Activated CD4-positive, alpha-beta T cell treated with anti-CD3 and anti-CD28 coated beads for 36 hours (primary cell): Measurements from ENCODE around the gene USP49. TPM values are rescaled to one million over a fixed set of nuclear protein-coding genes. Genes with fewer than 3 reads are reported as not detected.
"Not testable (repeated sequence)": the region's sequence is repeated elsewhere in the genome, so short reads cannot be mapped to it uniquely, and the experiment has no call there.

Source experiments
- ATAC-seq: fragments of 200-7000 bp; cut with Tn5 transposase; one replicate; pipeline ENCODE4 v1.10.0; 2021; ENCODE audit warnings: mild to moderate bottlenecking, moderate library complexity
- CTCF ChIA-PET: fragments of 350-600 bp; sonication (Branson Sonifier 250); formaldehyde crosslinking; loops from one replicate; lab custom pipeline; 2021; ENCODE audit warnings: antibody characterized with exemption; lab: Charles Lee
- POLR2A ChIA-PET: fragments of 350-600 bp; sonication (Branson Sonifier 250); formaldehyde crosslinking; loops from one replicate; lab custom pipeline; 2021; ENCODE audit warnings: antibody characterized with exemption, inconsistent platforms; lab: Charles Lee
- DNase-seq: peaks from one replicate; pipeline ENCODE4 v3.0.0-alpha.2; 2020
- H3K27ac Mint-ChIP-seq: one replicate; pipeline ENCODE4 v1.8.0; 2021; ENCODE audit warnings: mixed read lengths
- H3K27me3 Mint-ChIP-seq: one replicate; pipeline ENCODE4 v1.8.0; 2021; ENCODE audit warnings: mixed read lengths
- H3K36me3 Mint-ChIP-seq: one replicate; pipeline ENCODE4 v1.8.0; 2021; ENCODE audit warnings: low read depth, mixed read lengths
- H3K4me1 Mint-ChIP-seq: one replicate; pipeline ENCODE4 v1.8.0; 2021; ENCODE audit warnings: mixed read lengths
- H3K4me3 Mint-ChIP-seq: one replicate; pipeline ENCODE4 v1.8.0; 2021; ENCODE audit warnings: mild to moderate bottlenecking, moderate library complexity, mixed read lengths
- H3K9me3 Mint-ChIP-seq: one replicate; pipeline ENCODE4 v1.8.0; 2021; ENCODE audit warnings: low read depth, mixed read lengths
- intact Hi-C, 2 experiments: fragments of 100-400 bp; cut with DNase I in 1 of 2; cut with micrococcal nuclease in 1 of 2; formaldehyde crosslinking; loops; one replicate each; pipeline versions ENCODE4 v1.14.2 to v1.15.1; 2022 to 2024; cut with DNase I, micrococcal nuclease
- total RNA-seq, 2 experiments: library from RNA; stranded (reverse); gene quantifications; one replicate each; pipeline ENCODE4 v1.2.3, GENCODE V29; 2021

The USP49 gene
- total RNA-seq, 2 experiments from 2014 or later = 5.6 to 7.3 TPM

DNA sequence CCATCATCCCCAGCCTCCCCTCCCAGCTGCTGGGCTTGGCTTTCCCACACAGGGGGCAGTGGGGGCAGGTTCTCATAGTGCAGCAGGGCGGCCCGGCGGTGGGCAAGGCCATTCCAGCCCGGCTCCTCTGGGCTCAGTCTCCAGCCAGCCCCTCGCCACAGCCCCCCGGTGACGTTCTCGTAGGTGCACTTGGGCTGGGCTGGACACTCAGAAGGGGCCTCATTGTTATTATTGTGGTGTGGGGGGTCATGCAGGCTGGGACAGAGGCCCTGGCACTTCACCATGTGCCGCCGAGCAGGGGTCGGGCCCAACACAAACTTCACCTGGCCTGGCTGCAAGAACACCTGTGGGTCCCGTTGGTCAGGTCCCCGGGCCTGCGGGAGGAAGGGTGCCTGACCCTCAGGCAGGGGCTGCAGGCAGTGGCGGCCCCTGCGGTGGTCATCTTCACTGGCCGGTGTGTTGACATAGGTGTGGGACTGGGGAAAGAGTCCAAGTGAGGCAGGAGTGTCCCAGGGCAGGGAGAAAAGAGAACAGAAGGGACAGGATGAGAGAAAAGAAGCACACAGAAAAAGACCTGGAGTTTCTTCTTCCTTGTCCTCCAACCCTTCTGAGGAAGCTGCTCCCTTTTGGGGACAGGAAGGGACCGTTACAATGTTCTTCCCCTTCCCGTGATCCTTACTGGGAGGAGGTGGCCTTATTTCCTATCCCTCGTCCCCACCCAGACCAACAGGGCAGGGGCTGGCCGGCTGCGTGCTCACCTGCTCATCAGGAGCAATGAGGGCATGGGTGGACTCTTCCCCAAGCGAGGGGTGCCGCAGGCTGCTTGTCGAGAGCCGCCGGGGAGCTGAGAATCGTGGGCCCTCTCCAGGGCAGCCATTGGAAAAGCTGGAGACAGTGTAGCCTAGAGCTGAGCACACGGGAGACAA lies 123.9 kb downstream of the USP49 start:
- Mint-ChIP-seq H3K27me3 (no peaks in the 10 kb centered on the region), H3K4me3 (no peak overlapping the region), H3K27ac (no peak overlapping the region), H3K9me3 (no peaks in the 10 kb centered on the region), H3K36me3 (peaks cover 4% of the 10 kb centered on the region), H3K4me1 (peaks cover 8% of the 10 kb centered on the region)
- intact Hi-C loops = loop anchor here in 1 of 2 experiments (10.0 kb wide), 1 partner anchor 67 kb away; no protein-coding TSS in a partner anchor
- ChIA-PET CTCF (no interaction called here), POLR2A (no interaction called here)
- DNase-seq = no peak
- ATAC-seq = no peak

DNA sequence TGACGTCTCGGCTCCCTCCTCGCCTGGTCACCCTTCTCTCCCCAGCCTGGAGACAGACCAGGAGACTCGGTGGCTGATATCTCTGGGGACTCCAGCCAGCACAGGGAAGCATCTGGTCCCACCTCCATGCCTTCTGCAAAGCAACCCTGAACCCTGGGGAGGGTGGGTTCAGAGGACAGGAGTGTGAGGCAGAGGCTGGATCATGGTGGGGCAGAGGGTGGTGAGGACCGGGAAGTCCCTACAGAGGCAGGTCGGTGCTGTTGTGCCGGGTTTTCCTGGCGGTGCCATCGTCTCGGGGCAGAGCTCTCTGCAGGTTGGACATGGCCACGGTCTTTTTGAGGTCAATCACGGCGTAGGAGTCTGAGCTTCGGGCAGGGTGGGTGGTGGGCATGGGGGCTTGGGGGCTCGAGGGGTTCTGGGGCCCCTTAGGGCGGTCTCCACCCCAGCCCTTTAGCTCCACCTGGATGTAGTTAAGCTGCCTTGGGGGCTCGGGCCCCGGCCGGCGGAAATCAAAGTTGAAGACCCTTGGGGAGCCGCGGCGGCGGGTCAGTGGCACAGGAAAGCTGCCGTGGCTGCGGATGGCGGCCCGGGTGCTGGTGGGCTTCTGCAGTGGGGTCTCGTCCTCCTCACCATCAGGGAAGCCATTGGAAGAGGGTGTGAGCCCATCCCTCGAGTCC lies 124.7 kb downstream of the USP49 start:
- ChIA-PET POLR2A (no interaction called here), CTCF (no interaction called here)
- no peak for DNase-seq
- H3K27me3 Mint-ChIP-seq = no peaks in the 10 kb centered on the region
- no peak overlapping the region for H3K4me3 Mint-ChIP-seq
- intact Hi-C loops = loop anchor here in 1 of 2 experiments (10.0 kb wide), 1 partner anchor 66 kb away; no protein-coding TSS in a partner anchor
- H3K4me1 Mint-ChIP-seq = peaks cover 8% of the 10 kb centered on the region
- no peak for ATAC-seq
- H3K9me3 Mint-ChIP-seq = no peaks in the 10 kb centered on the region
- H3K36me3 Mint-ChIP-seq = peaks cover 4% of the 10 kb centered on the region
- H3K27ac Mint-ChIP-seq = no peak overlapping the region

DNA sequence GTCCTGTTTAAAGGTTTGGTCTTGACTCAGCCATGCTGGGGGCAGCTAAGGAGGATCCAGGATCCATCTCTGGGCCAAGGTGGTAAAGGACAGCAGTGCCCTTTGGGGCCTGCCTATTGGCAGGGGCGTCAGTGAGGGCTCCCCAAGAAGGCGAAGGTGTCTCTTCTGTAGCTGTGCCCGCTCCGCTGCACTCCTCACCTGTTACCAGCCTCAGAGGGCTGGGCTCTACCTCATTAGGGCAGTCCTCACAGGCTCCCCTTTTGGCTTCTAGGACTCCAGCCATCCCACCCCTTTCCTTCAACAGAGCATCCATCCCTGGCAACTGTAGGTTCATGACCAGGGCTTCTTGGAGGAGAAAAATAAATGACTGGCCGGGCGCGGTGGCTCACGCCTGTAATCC lies 125.8 kb downstream of the USP49 start:
- peaks cover 8% of the 10 kb centered on the region for H3K4me1 Mint-ChIP-seq
- ChIA-PET CTCF (interaction anchor here (1.4 kb wide), 1 partner anchor 401 kb away, joined by 3 read pairs; no protein-coding TSS in a partner anchor), POLR2A (no interaction called here)
- H3K4me3 Mint-ChIP-seq = no peak overlapping the region
- intact Hi-C loops = no loop called here
- H3K36me3 Mint-ChIP-seq = peaks cover 4% of the 10 kb centered on the region
- no peak for DNase-seq
- no peak overlapping the region for H3K27ac Mint-ChIP-seq
- no peaks in the 10 kb centered on the region for H3K27me3 Mint-ChIP-seq
- no peak for ATAC-seq
- H3K9me3 Mint-ChIP-seq = no peaks in the 10 kb centered on the region

DNA sequence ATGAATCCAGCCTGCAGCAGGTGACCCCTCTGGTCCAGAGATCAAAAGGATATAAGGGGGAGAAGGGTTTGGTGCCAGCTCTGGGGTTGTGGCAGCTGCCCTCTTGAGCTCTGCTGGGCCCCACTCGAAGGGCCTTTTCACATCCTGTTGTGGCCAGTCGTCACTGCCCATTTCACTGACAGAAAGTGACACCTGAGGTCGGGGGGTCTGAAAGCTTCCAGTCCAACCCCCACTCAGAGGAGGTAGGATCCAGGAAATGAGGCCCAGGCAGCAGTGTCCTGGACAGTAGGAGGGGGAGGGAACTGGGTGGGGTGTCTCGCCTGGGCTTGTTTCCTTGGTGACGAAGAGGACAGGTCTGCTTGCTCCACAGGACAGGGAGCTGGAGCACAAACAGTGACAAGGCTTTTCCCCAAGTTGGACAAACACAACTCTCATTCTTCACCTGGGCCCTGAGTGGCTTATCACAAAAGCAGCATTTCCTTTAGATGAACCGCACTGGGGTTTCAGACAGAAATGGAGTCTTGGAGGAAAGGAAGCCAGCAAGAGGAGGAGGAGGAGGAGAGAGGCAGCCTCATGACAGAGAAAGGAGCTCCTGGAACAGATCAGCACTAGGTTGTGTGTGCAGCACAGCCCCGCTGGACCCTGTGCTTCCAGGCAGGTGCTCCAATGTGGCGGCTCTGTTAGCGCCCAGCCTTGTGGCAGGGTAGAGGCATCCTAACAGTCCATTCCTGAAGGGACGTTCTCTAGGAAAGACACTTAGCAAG lies 126.4 kb downstream of the USP49 start:
- no peak overlapping the region for H3K4me3 Mint-ChIP-seq
- no peaks in the 10 kb centered on the region for H3K9me3 Mint-ChIP-seq
- H3K27me3 Mint-ChIP-seq = no peaks in the 10 kb centered on the region
- intact Hi-C loops = no loop called here
- peak; percentile 19 for ATAC-seq
- ChIA-PET CTCF (interaction anchor here (0.9 to 1.4 kb wide), 2 partner anchors 19 to 400 kb away, joined by 3 read pairs; no protein-coding TSS in a partner anchor), POLR2A (no interaction called here)
- H3K27ac Mint-ChIP-seq = no peak overlapping the region
- DNase-seq = no peak
- H3K4me1 Mint-ChIP-seq = peaks cover 8% of the 10 kb centered on the region
- H3K36me3 Mint-ChIP-seq = peaks cover 4% of the 10 kb centered on the region

DNA sequence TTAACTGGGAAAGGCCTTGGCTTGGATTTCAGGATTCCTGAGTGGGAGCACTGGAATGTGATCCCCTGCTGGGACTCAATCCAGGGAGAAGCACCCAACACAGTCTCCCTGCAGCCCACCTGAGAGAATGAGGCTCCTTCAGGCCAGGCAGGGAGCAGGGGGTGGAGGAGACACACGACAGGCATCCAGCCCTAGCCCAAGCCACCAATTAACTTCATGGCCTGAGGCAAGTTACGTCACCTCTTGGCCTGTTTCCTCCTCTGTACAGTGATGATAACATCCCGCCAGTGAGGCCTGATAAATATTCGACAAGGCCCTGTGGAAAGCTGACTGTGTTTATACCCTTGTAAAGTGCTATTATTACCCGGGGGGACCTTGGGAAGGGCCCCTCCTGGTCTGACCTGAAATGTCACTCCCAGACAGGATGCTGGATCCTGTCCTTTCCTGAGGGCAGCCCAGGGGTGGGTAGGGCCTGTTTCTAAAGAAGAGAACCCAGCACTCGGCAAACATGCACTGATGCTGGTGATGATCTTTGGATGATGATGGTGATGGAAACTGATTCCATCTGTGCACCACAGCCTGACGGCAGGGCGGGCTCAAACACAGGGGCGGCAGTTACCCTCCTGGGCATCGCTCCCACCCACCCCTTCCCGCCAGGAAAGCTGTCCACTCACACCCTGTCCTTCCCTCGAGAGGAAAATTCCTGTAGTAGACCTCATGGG lies 127.9 kb downstream of the USP49 start:
- Mint-ChIP-seq H3K27ac (no peak overlapping the region), H3K4me1 (peaks cover 8% of the 10 kb centered on the region), H3K4me3 (no peak overlapping the region), H3K9me3 (no peaks in the 10 kb centered on the region), H3K36me3 (peaks cover 3% of the 10 kb centered on the region), H3K27me3 (no peaks in the 10 kb centered on the region)
- DNase-seq (no peak), ATAC-seq (no peak)
- ChIA-PET POLR2A (no interaction called here), CTCF (interaction anchor here (0.9 kb wide), 1 partner anchor 21 kb away, joined by 3 read pairs; no protein-coding TSS in a partner anchor)
- intact Hi-C loops = no loop called here

DNA sequence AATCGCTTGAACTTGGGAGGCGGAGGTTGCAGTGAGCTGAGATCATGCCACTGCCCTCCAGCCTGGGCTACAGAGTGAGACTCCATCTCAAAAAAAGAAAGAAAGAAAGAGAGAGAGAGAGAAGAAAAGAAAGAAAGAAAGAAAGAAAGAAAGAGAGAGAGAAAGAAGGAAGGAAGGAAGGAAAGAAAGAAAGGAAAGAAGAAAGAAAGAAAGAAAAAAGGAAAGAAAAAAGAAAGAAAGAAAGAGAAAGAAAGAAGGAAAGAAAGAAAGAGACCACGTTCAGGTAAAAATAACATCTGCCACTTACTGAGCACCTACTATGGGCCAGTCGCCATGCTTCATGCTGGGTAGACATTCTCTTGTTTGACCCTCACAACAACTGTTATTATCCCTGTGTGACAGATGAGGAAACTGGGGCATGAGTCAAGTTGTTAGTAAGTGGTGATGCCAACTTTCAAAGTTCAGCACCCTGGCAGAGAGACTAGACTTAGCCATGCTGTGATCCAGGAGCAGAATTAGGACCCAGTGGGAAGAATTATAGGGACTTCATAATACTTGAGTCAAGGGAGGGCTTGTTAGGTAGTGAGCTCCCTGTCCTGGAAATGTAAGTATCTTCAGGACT lies 129.0 kb downstream of the USP49 start:
- ATAC-seq, H3K9me3 Mint-ChIP-seq, H3K36me3 Mint-ChIP-seq, H3K27ac Mint-ChIP-seq, POLR2A ChIA-PET, H3K4me3 Mint-ChIP-seq, intact Hi-C loops, H3K27me3 Mint-ChIP-seq, DNase-seq, H3K4me1 Mint-ChIP-seq: not testable (repeated sequence)
- CTCF ChIA-PET = interaction anchor here (0.7 to 0.8 kb wide), 2 partner anchors 85 to 211 kb away, joined by 4 to 5 read pairs; no protein-coding TSS in a partner anchor

DNA sequence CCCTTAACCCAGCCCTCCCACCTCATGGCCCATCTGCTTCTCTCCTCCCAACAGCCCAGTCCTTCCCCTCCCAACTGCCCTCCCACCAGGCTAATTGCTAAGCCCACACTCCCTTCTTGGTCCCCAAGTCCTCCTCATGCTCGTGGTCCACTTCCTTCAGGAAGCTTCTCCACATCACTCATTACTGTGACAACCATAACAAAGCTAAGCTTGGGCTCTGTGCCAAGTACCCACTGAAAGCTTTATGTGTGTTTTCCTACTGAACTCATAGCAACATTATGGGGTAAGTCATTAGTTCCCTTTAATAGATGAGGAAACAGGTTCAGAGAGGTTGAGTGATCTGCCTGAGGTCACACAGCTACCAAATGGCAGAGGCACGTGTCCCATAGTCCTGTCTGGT lies 131.7 kb downstream of the USP49 start:
- H3K36me3 Mint-ChIP-seq = no peaks in the 10 kb centered on the region
- no peak overlapping the region for H3K4me3 Mint-ChIP-seq
- no peak for DNase-seq
- ChIA-PET POLR2A (interaction anchor here (0.5 kb wide), 1 partner anchor 476 kb away, joined by 3 read pairs; no protein-coding TSS in a partner anchor), CTCF (no interaction called here)
- no peak overlapping the region for H3K27ac Mint-ChIP-seq
- no peaks in the 10 kb centered on the region for H3K9me3 Mint-ChIP-seq
- H3K27me3 Mint-ChIP-seq = no peaks in the 10 kb centered on the region
- ATAC-seq = no peak
- peaks cover 2% of the 10 kb centered on the region for H3K4me1 Mint-ChIP-seq
- intact Hi-C loops = no loop called here

DNA sequence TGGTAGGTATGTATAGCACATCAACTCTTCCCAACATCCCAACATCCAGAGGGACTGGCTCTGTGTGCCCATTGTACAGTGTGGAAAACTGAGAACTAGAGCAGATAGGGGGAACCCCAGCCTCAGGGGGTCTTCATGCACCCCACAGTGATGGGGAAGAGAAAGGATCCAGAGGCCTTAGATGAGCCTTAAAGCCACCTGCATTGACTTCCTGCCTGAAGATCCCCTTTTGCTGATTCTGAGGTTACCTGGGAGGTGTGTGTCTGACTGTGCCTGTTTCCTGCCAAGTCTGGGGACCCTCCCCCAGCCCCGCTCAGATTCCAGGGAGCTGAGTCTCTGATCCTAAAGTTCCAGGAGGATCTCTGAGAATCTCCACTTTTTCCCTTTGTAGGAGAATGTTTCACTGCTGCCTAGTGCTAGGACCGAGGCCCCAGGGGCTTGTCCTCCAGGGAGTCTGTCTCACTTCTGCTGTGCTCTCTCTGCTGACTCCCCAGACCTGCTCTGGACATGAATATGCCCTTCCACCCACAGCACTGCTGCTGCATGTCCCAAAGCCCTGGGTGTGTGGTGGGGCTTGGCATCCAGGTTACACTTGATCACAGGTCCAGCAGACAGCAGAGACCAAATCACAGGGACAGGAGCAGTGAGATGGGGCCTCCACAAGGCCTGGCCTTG lies 135.1 kb downstream of the USP49 start:
- no peak overlapping the region for H3K4me3 Mint-ChIP-seq
- CTCF ChIA-PET = no interaction called here
- intact Hi-C loops = no loop called here
- no peak for ATAC-seq
- POLR2A ChIA-PET = no interaction called here
- DNase-seq = no peak
- H3K4me1 Mint-ChIP-seq = no peaks in the 10 kb centered on the region
- H3K27me3 Mint-ChIP-seq = no peaks in the 10 kb centered on the region
- no peak overlapping the region for H3K27ac Mint-ChIP-seq
- no peaks in the 10 kb centered on the region for H3K36me3 Mint-ChIP-seq
- H3K9me3 Mint-ChIP-seq = no peaks in the 10 kb centered on the region

DNA sequence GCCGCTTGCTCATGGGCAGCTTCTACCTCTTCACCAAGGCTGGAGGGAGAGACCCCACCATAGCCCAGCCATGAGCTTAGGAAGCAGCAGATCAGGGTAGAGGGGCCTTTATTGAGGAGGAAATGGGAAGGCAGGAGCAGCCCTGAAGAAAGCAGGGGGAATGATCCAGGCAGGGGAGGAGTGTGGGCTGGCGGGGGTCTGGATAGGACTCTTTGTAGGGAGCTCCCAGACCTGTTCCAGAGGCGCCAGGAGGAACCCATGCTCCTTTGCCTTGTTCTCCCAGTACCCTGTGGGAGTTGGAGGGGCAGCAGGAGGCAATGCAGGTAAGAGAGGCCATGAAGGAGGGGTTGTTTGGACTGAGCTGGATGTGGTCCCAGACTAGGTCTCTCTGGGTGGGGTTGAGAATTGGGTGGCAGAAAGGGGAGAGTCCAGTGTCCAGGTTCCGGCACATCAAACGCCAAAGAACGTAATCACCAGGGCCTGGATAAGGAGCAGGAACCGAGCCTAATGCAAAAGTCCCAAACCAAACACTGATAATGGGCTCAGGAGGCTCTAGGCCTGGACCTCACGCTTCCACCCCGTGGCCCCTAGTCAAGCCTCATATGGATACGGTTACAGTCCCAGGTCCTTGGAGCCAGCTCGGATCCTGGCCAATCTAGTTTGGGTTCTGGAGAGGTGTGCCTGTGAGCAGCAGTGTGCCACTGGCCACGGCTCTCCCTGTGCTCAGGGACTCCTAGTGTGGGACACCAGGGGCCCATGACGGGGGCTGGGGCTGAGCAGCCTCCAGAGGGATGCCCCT lies 135.9 kb downstream of the USP49 start:
- Mint-ChIP-seq H3K27ac (no peak overlapping the region), H3K4me1 (no peaks in the 10 kb centered on the region), H3K9me3 (no peaks in the 10 kb centered on the region), H3K4me3 (no peak overlapping the region), H3K27me3 (no peaks in the 10 kb centered on the region), H3K36me3 (no peaks in the 10 kb centered on the region)
- intact Hi-C loops = no loop called here
- DNase-seq (no peak), ATAC-seq (no peak)
- CTCF ChIA-PET = interaction anchor here (0.5 kb wide), 1 partner anchor 474 kb away, joined by 3 read pairs; no protein-coding TSS in a partner anchor
- POLR2A ChIA-PET = no interaction called here
